K562 (cell line): ENCODE data around the gene EIF2S1.

ENCODE experiments used
- DDX20 ChIP-seq: fragments of 450-650 bp; IDR thresholded peaks from 2 replicates; pipeline ENCODE4 v1.6.1; 2016; ENCODE audit warnings: missing genetic modification characterization, low read depth, mild to moderate bottlenecking, missing compliant biosample characterization, moderate library complexity
- FIP1L1 ChIP-seq: fragments of 200-400 bp; formaldehyde crosslinking; IDR thresholded peaks from 2 replicates; pipeline ENCODE4 v1.6.1; 2018; ENCODE audit warnings: mild to moderate bottlenecking, low read depth, low read length; ENCODE audit not compliant: poor library complexity, severe bottlenecking
- HMG20B ChIP-seq: fragments of 250-450 bp; sonication (Bioruptor Pico); IDR thresholded peaks from 2 replicates; pipeline ENCODE4 v1.5.0; 2021; ENCODE audit warnings: mild to moderate bottlenecking
- KLF10 ChIP-seq: fragments of 250-450 bp; sonication (Bioruptor Pico); IDR thresholded peaks from 2 replicates; pipeline ENCODE4 v1.6.1; 2021; ENCODE audit warnings: matching md5 sums
- SIN3A ChIP-seq, 2 experiments: fragments of 150-350 bp in 1 of 2; IDR thresholded peaks; 2 replicates each; pipeline ENCODE4 v1.6.1; 2011 to 2016; ENCODE audit warnings: borderline replicate concordance in 2 of 2, low read depth in 2 of 2, low read length in 2 of 2, mild to moderate bottlenecking in 2 of 2, moderate library complexity in 2 of 2; ENCODE audit not compliant: control insufficient read depth in 1 of 2
- SP2 ChIP-seq: IDR thresholded peaks from 2 replicates; pipeline ENCODE4 v1.6.1; 2011; ENCODE audit warnings: mild to moderate bottlenecking, low read depth, low read length, moderate library complexity; ENCODE audit not compliant: poor library complexity, severe bottlenecking; ENCODE audit errors: extremely low read depth
- STAT5A ChIP-seq: IDR thresholded peaks from 2 replicates; pipeline ENCODE4 v1.6.1; 2012; ENCODE audit warnings: low read length, inconsistent platforms, borderline replicate concordance
- STAT5B ChIP-seq: fragments of 250-450 bp; sonication (Bioruptor Pico); IDR thresholded peaks from 2 replicates; pipeline ENCODE4 v1.8.0; 2021; ENCODE audit warnings: mild to moderate bottlenecking, inconsistent platforms
- TAF1 ChIP-seq: IDR thresholded peaks from 2 replicates; pipeline ENCODE4 v1.6.1; 2011; ENCODE audit warnings: mild to moderate bottlenecking, low read length, moderate library complexity; ENCODE audit not compliant: insufficient read depth, control insufficient read depth, severe bottlenecking; ENCODE audit errors: extremely low read depth
- ZFP30 ChIP-seq: fragments of 250-450 bp; sonication (Bioruptor Pico); IDR thresholded peaks from 2 replicates; pipeline ENCODE4 v1.8.0; 2022; ENCODE audit warnings: moderate library complexity, mild to moderate bottlenecking, inconsistent platforms, borderline replicate concordance
- TF ChIP-seq, protein P1 (sequence below), 3 experiments: IDR thresholded peaks in 2 of 3; conservative IDR thresholded peaks in 1 of 3; 2 replicates each; pipeline ENCODE4 v1.5.1; 2011 to 2012; ENCODE audit warnings: low read length in 3 of 3, mild to moderate bottlenecking in 3 of 3, control low read depth in 2 of 3, improper control_type of control experiment in 1 of 3, inconsistent platforms in 1 of 3, low read depth in 1 of 3, mixed read lengths in 1 of 3, moderate library complexity in 1 of 3; ENCODE audit not compliant: insufficient read depth in 2 of 3
- TF ChIP-seq, protein P2 (sequence below): fragments of 450-650 bp; conservative IDR thresholded peaks from 2 replicates; pipeline ENCODE4 v1.6.1; 2016; ENCODE audit warnings: missing genetic modification characterization, low read depth, mild to moderate bottlenecking, control low read depth, missing compliant biosample characterization
- TF ChIP-seq, protein P3 (sequence below): fragments of 250-450 bp; sonication (Bioruptor Pico); IDR thresholded peaks from 2 replicates; pipeline ENCODE4 v1.8.0; 2021; ENCODE audit warnings: mild to moderate bottlenecking, moderate library complexity

DNA sequence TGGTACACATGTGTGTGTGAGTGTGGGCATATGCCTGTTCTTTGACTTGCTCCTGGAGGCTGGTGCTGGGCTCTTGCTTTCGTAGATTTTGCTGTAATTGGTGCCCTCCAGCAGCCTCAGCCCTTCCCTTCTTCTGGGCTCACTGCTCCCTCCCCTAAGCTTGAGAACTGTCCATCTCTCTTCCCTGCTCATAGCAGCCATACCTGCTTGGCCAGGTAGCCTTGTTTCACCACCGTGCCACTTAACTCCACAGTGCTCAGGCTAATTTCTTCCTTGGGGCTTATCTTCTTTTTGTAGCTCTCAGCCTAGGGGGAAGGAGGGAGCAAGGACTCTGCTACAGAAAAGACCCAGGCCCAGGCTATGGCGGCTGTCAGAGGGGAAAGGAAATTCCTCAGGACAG lies 32.0 kb downstream of the EIF2S1 start:
- no peak for TF ChIP-seq HMG20B
- TF ChIP-seq SP2, result no peak
- TF ChIP-seq, protein P1, sequence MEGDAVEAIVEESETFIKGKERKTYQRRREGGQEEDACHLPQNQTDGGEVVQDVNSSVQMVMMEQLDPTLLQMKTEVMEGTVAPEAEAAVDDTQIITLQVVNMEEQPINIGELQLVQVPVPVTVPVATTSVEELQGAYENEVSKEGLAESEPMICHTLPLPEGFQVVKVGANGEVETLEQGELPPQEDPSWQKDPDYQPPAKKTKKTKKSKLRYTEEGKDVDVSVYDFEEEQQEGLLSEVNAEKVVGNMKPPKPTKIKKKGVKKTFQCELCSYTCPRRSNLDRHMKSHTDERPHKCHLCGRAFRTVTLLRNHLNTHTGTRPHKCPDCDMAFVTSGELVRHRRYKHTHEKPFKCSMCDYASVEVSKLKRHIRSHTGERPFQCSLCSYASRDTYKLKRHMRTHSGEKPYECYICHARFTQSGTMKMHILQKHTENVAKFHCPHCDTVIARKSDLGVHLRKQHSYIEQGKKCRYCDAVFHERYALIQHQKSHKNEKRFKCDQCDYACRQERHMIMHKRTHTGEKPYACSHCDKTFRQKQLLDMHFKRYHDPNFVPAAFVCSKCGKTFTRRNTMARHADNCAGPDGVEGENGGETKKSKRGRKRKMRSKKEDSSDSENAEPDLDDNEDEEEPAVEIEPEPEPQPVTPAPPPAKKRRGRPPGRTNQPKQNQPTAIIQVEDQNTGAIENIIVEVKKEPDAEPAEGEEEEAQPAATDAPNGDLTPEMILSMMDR (IDR thresholded peaks at IDR 0.05 in 2 of 3, conservative IDR thresholded peaks at IDR 0.05 in 1 of 3; ENCODE audit: insufficient read depth in 2 of 3, low read depth in 1 of 3, low read length in 3 of 3), result no peak
- TF ChIP-seq, protein P2, sequence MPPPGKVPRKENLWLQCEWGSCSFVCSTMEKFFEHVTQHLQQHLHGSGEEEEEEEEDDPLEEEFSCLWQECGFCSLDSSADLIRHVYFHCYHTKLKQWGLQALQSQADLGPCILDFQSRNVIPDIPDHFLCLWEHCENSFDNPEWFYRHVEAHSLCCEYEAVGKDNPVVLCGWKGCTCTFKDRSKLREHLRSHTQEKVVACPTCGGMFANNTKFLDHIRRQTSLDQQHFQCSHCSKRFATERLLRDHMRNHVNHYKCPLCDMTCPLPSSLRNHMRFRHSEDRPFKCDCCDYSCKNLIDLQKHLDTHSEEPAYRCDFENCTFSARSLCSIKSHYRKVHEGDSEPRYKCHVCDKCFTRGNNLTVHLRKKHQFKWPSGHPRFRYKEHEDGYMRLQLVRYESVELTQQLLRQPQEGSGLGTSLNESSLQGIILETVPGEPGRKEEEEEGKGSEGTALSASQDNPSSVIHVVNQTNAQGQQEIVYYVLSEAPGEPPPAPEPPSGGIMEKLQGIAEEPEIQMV (tag), result no peak
- TF ChIP-seq ZFP30 (CRISPR knock-in tag), result no peak
- no peak for TF ChIP-seq SIN3A (IDR thresholded peaks at IDR 0.05; ENCODE audit: borderline replicate concordance in 2 of 2, control insufficient read depth in 1 of 2, low read depth in 2 of 2, low read length in 2 of 2)
- no peak for TF ChIP-seq TAF1
- TF ChIP-seq STAT5B, result no peak
- no peak for TF ChIP-seq STAT5A
- TF ChIP-seq, protein P3, sequence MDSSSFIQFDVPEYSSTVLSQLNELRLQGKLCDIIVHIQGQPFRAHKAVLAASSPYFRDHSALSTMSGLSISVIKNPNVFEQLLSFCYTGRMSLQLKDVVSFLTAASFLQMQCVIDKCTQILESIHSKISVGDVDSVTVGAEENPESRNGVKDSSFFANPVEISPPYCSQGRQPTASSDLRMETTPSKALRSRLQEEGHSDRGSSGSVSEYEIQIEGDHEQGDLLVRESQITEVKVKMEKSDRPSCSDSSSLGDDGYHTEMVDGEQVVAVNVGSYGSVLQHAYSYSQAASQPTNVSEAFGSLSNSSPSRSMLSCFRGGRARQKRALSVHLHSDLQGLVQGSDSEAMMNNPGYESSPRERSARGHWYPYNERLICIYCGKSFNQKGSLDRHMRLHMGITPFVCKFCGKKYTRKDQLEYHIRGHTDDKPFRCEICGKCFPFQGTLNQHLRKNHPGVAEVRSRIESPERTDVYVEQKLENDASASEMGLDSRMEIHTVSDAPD, result no peak
- TF ChIP-seq KLF10 (CRISPR knock-in tag), result no peak
- TF ChIP-seq DDX20 (tag), result no peak
- TF ChIP-seq FIP1L1, result no peak
